Measurements from ENCODE around the gene GPX5.

GRCh38 chr6:28543651-28544610 lies 18.2 kb downstream of the GPX5 start:
- TF ChIP-seq REST (IDR thresholded peaks at IDR 0.05; ENCODE audit: insufficient replicate concordance, low read depth) = no peak
- TF ChIP-seq GABPA (IDR thresholded peaks at IDR 0.05; ENCODE audit: low read depth) = no peak
- TF ChIP-seq CTCF (IDR thresholded peaks at IDR 0.05; ENCODE audit: insufficient read depth, low read length) = no peak
- TF ChIP-seq POLR2AphosphoS5 (IDR thresholded peaks at IDR 0.05; ENCODE audit: low read depth) = no peak
- no peak for TF ChIP-seq SPI1 (IDR thresholded peaks at IDR 0.05; ENCODE audit: borderline replicate concordance, low read depth)

Measured in HL-60 (cell line).